ENCODE data around the gene TUSC2. TPM values are rescaled to one million over a fixed set of nuclear protein-coding genes. Genes with fewer than 3 reads are reported as not detected.

The TUSC2 gene
- total and polyA plus RNA-seq, 10 of the 15 experiments (the other 5 are each of a cell fraction or from before 2014, with no cell fraction given): 4.0 to 73.8 (median 34.3) TPM

DNA sequence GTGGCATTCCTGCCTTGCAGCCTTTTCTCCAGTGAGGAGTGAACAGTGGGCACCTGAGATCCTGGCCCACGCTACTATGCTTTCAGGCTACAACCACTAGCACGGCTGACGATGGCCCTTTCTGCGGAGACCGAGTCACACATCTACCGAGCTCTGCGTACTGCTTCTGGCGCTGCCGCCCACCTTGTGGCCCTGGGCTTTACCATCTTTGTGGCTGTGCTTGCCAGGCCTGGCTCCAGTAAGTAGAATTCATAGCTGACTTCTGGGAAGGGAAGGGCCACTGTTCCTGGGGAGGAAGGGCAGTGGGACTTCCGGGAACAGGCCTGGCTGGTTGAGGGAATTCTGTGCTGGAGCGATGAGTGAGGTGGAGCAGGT, 23.3 kb upstream of the TUSC2 start:
- Histone ChIP-seq H3K27me3 (replicated peaks in 1 of 2; ENCODE audit: control insufficient read depth in 2 of 2, insufficient read depth in 2 of 2, low read length in 1 of 2) (no peaks in the 10 kb centered on the region), H3K4me1 (ENCODE audit: control insufficient read depth, insufficient read depth, low read length) (peaks cover 18% of the 10 kb centered on the region), H3K27ac (ENCODE audit: control insufficient read depth, insufficient read depth) (no peak overlapping the region; the same call in 1 of the 2 replicates), H4K20me1 (ENCODE audit: control insufficient read depth, insufficient read depth) (no peaks in the 10 kb centered on the region), H3K36me3 (ENCODE audit: control insufficient read depth in 2 of 2, insufficient read depth in 2 of 2, low read length in 1 of 2) (peaks cover 8 to 19% of the 10 kb centered on the region in 2 experiments; a peak in 2 of 4 replicates), H3K79me2 (ENCODE audit: control insufficient read depth, insufficient read depth, low read length) (peaks cover 22% of the 10 kb centered on the region), H3K4me2 (ENCODE audit: control insufficient read depth, insufficient read depth) (peak overlapping the region; percentile 82), H3K9me3 (replicated peaks; ENCODE audit: control insufficient read depth, insufficient read depth, low read length) (no peaks in the 10 kb centered on the region), H3K4me3 (peak overlapping the region; percentile 83), H3K9ac (ENCODE audit: control insufficient read depth, insufficient read depth, low read length) (peak overlapping the region; percentile 73), H2AFZ (ENCODE audit: control insufficient read depth, low read depth, low read length) (peak overlapping the region; percentile 99)
- TF ChIP-seq ZSCAN29 (IDR thresholded peaks at IDR 0.05): no peak
- 0 out of 2 replicates have a peak, but pooled peaks have one; percentile 6 for TF ChIP-seq RELB (IDR thresholded peaks at IDR 0.05; ENCODE audit: low read depth)
- FAIRE-seq: no peak
- no peak for DNase-seq (ENCODE audit: low read depth, low spot score)
- in situ Hi-C loops (cut with MboI) (loop anchor here (10.0 kb wide), 1 partner anchor 1033 kb away; the partner anchor contains the start of gene MANF), intact Hi-C loops (cut with micrococcal nuclease; ENCODE audit: unreplicated experiment) (loop anchor here (1.0 kb wide), 1 partner anchor 8 kb away; the partner anchor contains the start of gene TMEM115)
- ChIA-PET POLR2A (interaction anchor here (1.3 to 4.3 kb wide), 7 partner anchors 9 to 218 kb away, joined by 3 to 84 read pairs (median 7); partner anchors contain the start of genes C3orf18, HEMK1, HYAL3 and IFRD2), RAD21 (ENCODE audit: unreplicated experiment) (interaction anchor here (1.4 to 2.8 kb wide), 3 partner anchors 14 to 265 kb away, joined by 3 to 16 read pairs (median 13); partner anchors contain the start of genes CISH and MAPKAPK3), CTCF (interaction anchor here (1.4 to 4.9 kb wide), 2 partner anchors 13 to 36 kb away, joined by 4 to 59 read pairs; partner anchors contain the start of gene RASSF1), SMC1A (ENCODE audit: uncharacterized antibody, unreplicated experiment) (interaction anchor here (1.0 kb wide), 2 partner anchors 11 to 221 kb away, joined by 3 read pairs; partner anchors contain the start of gene RASSF1)
- ATAC-seq: no peak
- 53% methylated on average over 11 of the region's 11 CpGs for WGBS (ENCODE audit: insufficient coverage, insufficient replicate concordance, low lambda C conversion rate, missing lambda C conversion rate)
- BruUV-seq (replicated peaks): no TSS peak
